ENCODE results near the gene BRD1. TPM values are rescaled to one million over a fixed set of nuclear protein-coding genes. Genes with fewer than 3 reads are reported as not detected.

The BRD1 gene
- total RNA-seq, 4 donors from 2014 or later: 15.6 to 25.2 (median 18.1) TPM

- Histone ChIP-seq H3K27me3 (no peaks in the 10 kb centered on the region), H3K27ac (no peak overlapping the region), H3K4me1 (no peaks in the 10 kb centered on the region), H3K4me3 (no peak overlapping the region), H3K9me3 (peaks cover 0 to 27% (median 0%) of the 10 kb centered on the region in 3 donors), H3K36me3 (no peaks in the 10 kb centered on the region)
- ATAC-seq: no peak
- DNase-seq: no peak
- intact Hi-C loops (cut with DNase I; ENCODE audit: low total_unique reads) (no loop called here), in situ Hi-C loops (cut with MboI; ENCODE audit: low sequenced_read_pairs in 4 of 4) (no loop called here)
- TF ChIP-seq POLR2A (IDR thresholded peaks at IDR 0.05) (no peak), CTCF (IDR thresholded peaks at IDR 0.05 in 4 of 5, conservative IDR thresholded peaks at IDR 0.05 in 1 of 5) (no peak)
Measured at GRCh38 chr22:49749227-49749626, 78.4 kb downstream of the BRD1 start.

- no peaks in the 10 kb centered on the region for H3K36me3 ChIP-seq
- H3K9me3 ChIP-seq: peaks cover 0 to 29% (median 0%) of the 10 kb centered on the region in 3 donors
- in situ Hi-C loops (cut with MboI; ENCODE audit: low sequenced_read_pairs in 4 of 4): no loop called here
- ATAC-seq (no peak), DNase-seq (peak in 1 of 2 donors; percentile 4)
- no peak overlapping the region for H3K4me3 ChIP-seq
- H3K27me3 ChIP-seq: no peaks in the 10 kb centered on the region
- no peak overlapping the region for H3K27ac ChIP-seq
- no peaks in the 10 kb centered on the region for H3K4me1 ChIP-seq
- intact Hi-C loops (cut with DNase I; ENCODE audit: low total_unique reads): no loop called here
- TF ChIP-seq CTCF (IDR thresholded peaks at IDR 0.05 in 4 of 5, conservative IDR thresholded peaks at IDR 0.05 in 1 of 5) (no peak), POLR2A (IDR thresholded peaks at IDR 0.05) (no peak)
Measured at GRCh38 chr22:49748514-49748913, 79.2 kb downstream of the BRD1 start.

DNA sequence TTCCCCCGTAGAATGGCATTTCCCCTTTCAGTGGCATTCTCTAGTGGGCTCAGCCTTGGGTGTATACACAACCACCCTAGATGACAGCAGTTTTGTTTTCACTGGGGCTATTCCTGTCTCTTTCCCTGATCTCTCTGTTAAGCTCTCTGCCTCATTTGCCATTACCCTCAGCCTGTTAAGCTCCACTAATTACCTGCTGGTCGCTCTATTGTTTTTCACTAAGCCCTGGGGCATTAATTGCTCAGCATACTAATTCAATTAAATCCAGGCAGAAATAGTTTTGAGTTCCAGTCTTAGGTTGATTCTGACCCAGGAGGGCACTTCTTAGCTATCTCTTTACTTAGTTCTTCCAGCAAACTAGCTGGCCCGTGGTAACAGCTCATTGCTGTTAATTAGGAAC, 80.0 kb downstream of the BRD1 start:
- Histone ChIP-seq H3K9me3 (peaks cover 0 to 29% (median 0%) of the 10 kb centered on the region in 3 donors), H3K27ac (no peak overlapping the region), H3K27me3 (no peaks in the 10 kb centered on the region), H3K4me1 (no peaks in the 10 kb centered on the region), H3K4me3 (no peak overlapping the region), H3K36me3 (no peaks in the 10 kb centered on the region)
- DNase-seq (no peak), ATAC-seq (no peak)
- intact Hi-C loops (cut with DNase I; ENCODE audit: low total_unique reads): no loop called here
- TF ChIP-seq CTCF (IDR thresholded peaks at IDR 0.05 in 4 of 5, conservative IDR thresholded peaks at IDR 0.05 in 1 of 5): no peak
- TF ChIP-seq POLR2A (IDR thresholded peaks at IDR 0.05): no peak
- in situ Hi-C loops (cut with MboI; ENCODE audit: low sequenced_read_pairs in 4 of 4): no loop called here

- intact Hi-C loops (cut with DNase I; ENCODE audit: low total_unique reads) (no loop called here), in situ Hi-C loops (cut with MboI; ENCODE audit: low sequenced_read_pairs in 4 of 4) (no loop called here)
- no peak for TF ChIP-seq CTCF (IDR thresholded peaks at IDR 0.05 in 4 of 5, conservative IDR thresholded peaks at IDR 0.05 in 1 of 5)
- no peak for TF ChIP-seq POLR2A (IDR thresholded peaks at IDR 0.05)
- Histone ChIP-seq H3K36me3 (no peaks in the 10 kb centered on the region), H3K27me3 (no peaks in the 10 kb centered on the region), H3K4me1 (no peaks in the 10 kb centered on the region), H3K27ac (no peak overlapping the region), H3K9me3 (peaks cover 0 to 29% (median 0%) of the 10 kb centered on the region in 3 donors), H3K4me3 (no peak overlapping the region)
- no peak for ATAC-seq
- no peak for DNase-seq
Measured at GRCh38 chr22:49747130-49747529, 80.5 kb downstream of the BRD1 start.

DNA sequence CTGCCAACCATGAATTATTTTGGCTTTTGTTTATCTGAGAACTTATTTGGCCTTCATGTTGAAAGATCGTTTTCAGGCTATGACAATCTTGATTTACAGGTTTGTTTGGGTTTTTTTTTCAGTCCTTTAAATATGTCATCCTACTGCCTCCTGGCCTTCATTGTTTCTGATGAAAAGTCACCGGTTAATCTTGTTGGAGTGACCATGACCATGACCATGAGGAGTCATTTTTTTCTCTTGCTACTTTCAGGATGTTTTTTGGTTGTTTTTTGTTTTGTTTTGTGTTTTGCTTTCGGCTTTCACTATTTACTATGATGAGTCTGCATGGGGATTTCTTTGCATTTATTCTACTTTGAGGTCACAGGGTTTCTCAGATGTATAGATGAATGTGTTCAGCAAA, 81.6 kb downstream of the BRD1 start:
- H3K36me3 ChIP-seq: no peaks in the 10 kb centered on the region
- H3K4me1 ChIP-seq: no peaks in the 10 kb centered on the region
- no peak overlapping the region for H3K4me3 ChIP-seq
- in situ Hi-C loops (cut with MboI; ENCODE audit: low sequenced_read_pairs in 4 of 4) (no loop called here), intact Hi-C loops (cut with DNase I; ENCODE audit: low total_unique reads) (no loop called here)
- no peak for ATAC-seq
- peaks cover 0 to 3% (median 0%) of the 10 kb centered on the region in 3 donors for H3K27me3 ChIP-seq
- H3K9me3 ChIP-seq: peaks cover 0 to 29% (median 0%) of the 10 kb centered on the region in 3 donors
- H3K27ac ChIP-seq: no peak overlapping the region
- no peak for DNase-seq
- TF ChIP-seq POLR2A (IDR thresholded peaks at IDR 0.05) (no peak), CTCF (IDR thresholded peaks at IDR 0.05 in 4 of 5, conservative IDR thresholded peaks at IDR 0.05 in 1 of 5) (no peak)

Measured in gastrocnemius medialis (tissue), 4 donors.